GM23338 (cell line): ENCODE data around the gene SEC16B. TPM values are rescaled to one million over a fixed set of nuclear protein-coding genes. Genes with fewer than 3 reads are reported as not detected.

Source experiments
- ATAC-seq: fragments of 200-7000 bp; cut with Tn5 transposase; 3 replicates; pipeline ENCODE4 v1.9.1; 2020
- DNase-seq: peaks from one replicate; pipeline ENCODE4 v3.0.0-alpha.2; 2015; ENCODE audit warnings: low spot score
- H2AFZ ChIP-seq: fragments of 200-600 bp; sonication (generic); 2 replicates; pipeline ENCODE4 v1.8.0; 2016; ENCODE audit warnings: antibody characterized with exemption, mild to moderate bottlenecking, moderate library complexity
- H3F3A ChIP-seq: fragments of 200-600 bp; sonication (generic); replicated peaks from 2 replicates; pipeline ENCODE4 v1.8.0; 2017; ENCODE audit warnings: antibody characterized with exemption, mixed run types, low read depth
- H3K27ac ChIP-seq: fragments of 200-600 bp; sonication (generic); 2 replicates; pipeline ENCODE4 v1.6.1; 2016; ENCODE audit warnings: low read depth
- H3K27me3 ChIP-seq: fragments of 200-600 bp; sonication (generic); 2 replicates; pipeline ENCODE4 v1.8.0; 2016; ENCODE audit warnings: mild to moderate bottlenecking, mixed run types, moderate library complexity; ENCODE audit not compliant: insufficient read depth
- H3K36me3 ChIP-seq: fragments of 200-600 bp; sonication (generic); 2 replicates; pipeline ENCODE4 v1.8.0; 2016; ENCODE audit warnings: mild to moderate bottlenecking; ENCODE audit not compliant: insufficient read depth
- H3K4me1 ChIP-seq: fragments of 200-600 bp; sonication (generic); 2 replicates; pipeline ENCODE4 v1.8.0; 2016; ENCODE audit warnings: mild to moderate bottlenecking, moderate library complexity; ENCODE audit not compliant: insufficient read depth
- H3K4me2 ChIP-seq: fragments of 200-600 bp; sonication (generic); 2 replicates; pipeline ENCODE4 v1.7.1; 2017; ENCODE audit warnings: mixed run types
- H3K4me3 ChIP-seq: fragments of 200-600 bp; sonication (generic); 2 replicates; pipeline ENCODE4 v1.6.1; 2016; ENCODE audit warnings: mixed run types
- H3K79me2 ChIP-seq: fragments of 200-600 bp; sonication (generic); replicated peaks from 2 replicates; pipeline ENCODE4 v1.8.0; 2017; ENCODE audit warnings: mild to moderate bottlenecking; ENCODE audit not compliant: insufficient read depth
- H3K9me2 ChIP-seq: fragments of 200-600 bp; sonication (generic); 2 replicates; pipeline ENCODE4 v1.8.0; 2017; ENCODE audit not compliant: insufficient read depth
- H4K20me1 ChIP-seq: fragments of 200-600 bp; sonication (generic); replicated peaks from 2 replicates; pipeline ENCODE4 v1.8.0; 2017; ENCODE audit warnings: mild to moderate bottlenecking; ENCODE audit not compliant: insufficient read depth
- H3K27ac Mint-ChIP-seq: 2 replicates; pipeline ENCODE4 v1.8.0; 2020; ENCODE audit warnings: inconsistent platforms, mild to moderate bottlenecking, moderate library complexity, mixed read lengths
- H3K27me3 Mint-ChIP-seq: 3 replicates; pipeline ENCODE4 v1.8.0; 2022; ENCODE audit warnings: low read depth, mild to moderate bottlenecking, moderate library complexity, mixed read lengths, inconsistent platforms; ENCODE audit not compliant: insufficient read depth, poor library complexity
- H3K36me3 Mint-ChIP-seq: 3 replicates; pipeline ENCODE4 v1.8.0; 2021; ENCODE audit warnings: low read depth, mild to moderate bottlenecking, inconsistent platforms, moderate library complexity, mixed read lengths
- H3K4me1 Mint-ChIP-seq: 3 replicates; pipeline ENCODE4 v1.8.0; 2020; ENCODE audit warnings: mild to moderate bottlenecking, inconsistent platforms, mixed read lengths
- H3K4me3 Mint-ChIP-seq: 3 replicates; pipeline ENCODE4 v1.8.0; 2021; ENCODE audit warnings: moderate library complexity, mild to moderate bottlenecking, inconsistent platforms, mixed read lengths
- H3K9me3 Mint-ChIP-seq: 3 replicates; pipeline ENCODE4 v1.8.0; 2020; ENCODE audit warnings: moderate library complexity, mild to moderate bottlenecking, inconsistent platforms, mixed read lengths
- CREB1 ChIP-seq: fragments of 250-450 bp; sonication (Bioruptor Pico); IDR thresholded peaks from 2 replicates; pipeline ENCODE4 v1.5.0; 2020; ENCODE audit warnings: low read depth, mild to moderate bottlenecking, moderate library complexity
- EZH2 ChIP-seq: fragments of 200-600 bp; sonication (generic); IDR thresholded peaks from one replicate; pipeline ENCODE4 v1.8.0; 2017; ENCODE audit warnings: antibody characterized with exemption, mild to moderate bottlenecking, low read depth; ENCODE audit not compliant: unreplicated experiment
- EZH2phosphoT487 ChIP-seq: fragments of 200-600 bp; sonication (generic); IDR thresholded peaks from one replicate; pipeline ENCODE4 v1.8.1; 2018; ENCODE audit warnings: antibody characterized with exemption; ENCODE audit not compliant: unreplicated experiment
- JUNB ChIP-seq: IDR thresholded peaks from one replicate; pipeline ENCODE4 v1.6.1; 2016; ENCODE audit warnings: antibody characterized with exemption; ENCODE audit not compliant: unreplicated experiment
- NANOG ChIP-seq: IDR thresholded peaks from 2 replicates; pipeline ENCODE4 v1.6.1; 2016; ENCODE audit warnings: antibody characterized with exemption, borderline replicate concordance
- POLR2AphosphoS5 ChIP-seq: IDR thresholded peaks from 2 replicates; pipeline ENCODE4 v1.6.1; 2016; ENCODE audit warnings: antibody characterized with exemption, low read depth
- STAT1 ChIP-seq: IDR thresholded peaks from one replicate; pipeline ENCODE4 v1.6.1; 2016; ENCODE audit warnings: antibody characterized with exemption; ENCODE audit not compliant: unreplicated experiment
- ZNF114 ChIP-seq: fragments of 250-450 bp; sonication (Bioruptor Pico); IDR thresholded peaks from 2 replicates; pipeline ENCODE4 v1.5.0; 2020; ENCODE audit warnings: mild to moderate bottlenecking, moderate library complexity
- ZNF331 ChIP-seq: fragments of 250-450 bp; sonication (Bioruptor Pico); IDR thresholded peaks from 2 replicates; pipeline ENCODE4 v1.5.0; 2020; ENCODE audit warnings: low read depth, mild to moderate bottlenecking, moderate library complexity
- polyA plus RNA-seq: library from polyadenylated mRNA; unstranded; fragments of >200 nt; fragmentation: Nextera tagmentation; extraction: Ambion mirVana; gene quantifications from 2 replicates; pipeline ENCODE4 v1.2.1, GENCODE V29; 2016
- total RNA-seq: library from RNA; depleted of rRNA; stranded (reverse); fragments of >200 nt; shearing (Covaris generic); gene quantifications from 2 replicates; pipeline ENCODE4 v1.2.3, GENCODE V29; 2014
- TF ChIP-seq, protein P1 (sequence below), 2 experiments: fragments of 200-600 bp in 1 of 2; sonication (generic) in 1 of 2; conservative IDR thresholded peaks; 2 replicates each; pipeline versions ENCODE4 v1.5.1 to v1.6.1; 2016 to 2017; ENCODE audit warnings: antibody characterized with exemption in 2 of 2, low read depth in 2 of 2, mild to moderate bottlenecking in 2 of 2, moderate library complexity in 1 of 2
- TF ChIP-seq, protein P2 (sequence below): IDR thresholded peaks from 2 replicates; pipeline ENCODE4 v1.6.1; 2016; ENCODE audit warnings: antibody characterized with exemption
- TF ChIP-seq, protein P3 (sequence below): IDR thresholded peaks from one replicate; pipeline ENCODE4 v1.6.1; 2018; ENCODE audit warnings: antibody characterized with exemption; ENCODE audit not compliant: unreplicated experiment
- TF ChIP-seq, protein P4 (sequence below): fragments of 250-450 bp; sonication (Bioruptor Pico); IDR thresholded peaks from 2 replicates; pipeline ENCODE4 v1.5.0; 2020; ENCODE audit warnings: mild to moderate bottlenecking, moderate library complexity

SEC16B gene
- total and polyA plus RNA-seq, 2 experiments from 2014 or later, result 0.29 to 1.2 TPM

DNA sequence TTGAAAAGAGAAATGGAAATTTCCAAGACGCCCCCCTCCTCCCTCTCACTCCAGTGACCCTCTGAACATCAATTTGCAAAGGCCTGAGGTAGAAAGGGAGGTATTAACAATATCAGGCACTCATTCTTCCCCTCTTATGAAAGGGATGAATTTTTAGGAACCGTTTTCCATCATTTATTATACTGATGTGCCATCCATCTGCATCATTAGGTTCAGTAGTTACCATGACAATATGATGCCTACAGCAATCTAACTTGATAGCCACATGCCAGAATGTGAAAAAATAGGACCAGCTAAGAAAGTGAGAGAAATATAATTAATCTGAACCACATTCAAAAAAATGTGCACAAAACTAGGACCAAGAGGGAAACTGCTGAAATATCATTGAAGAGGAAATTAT lies 40.9 kb downstream of the SEC16B start:
- TF ChIP-seq JUNB, result no peak
- no peak for TF ChIP-seq EZH2
- TF ChIP-seq CREB1 (CRISPR knock-in tag), result no peak
- TF ChIP-seq, protein P1, sequence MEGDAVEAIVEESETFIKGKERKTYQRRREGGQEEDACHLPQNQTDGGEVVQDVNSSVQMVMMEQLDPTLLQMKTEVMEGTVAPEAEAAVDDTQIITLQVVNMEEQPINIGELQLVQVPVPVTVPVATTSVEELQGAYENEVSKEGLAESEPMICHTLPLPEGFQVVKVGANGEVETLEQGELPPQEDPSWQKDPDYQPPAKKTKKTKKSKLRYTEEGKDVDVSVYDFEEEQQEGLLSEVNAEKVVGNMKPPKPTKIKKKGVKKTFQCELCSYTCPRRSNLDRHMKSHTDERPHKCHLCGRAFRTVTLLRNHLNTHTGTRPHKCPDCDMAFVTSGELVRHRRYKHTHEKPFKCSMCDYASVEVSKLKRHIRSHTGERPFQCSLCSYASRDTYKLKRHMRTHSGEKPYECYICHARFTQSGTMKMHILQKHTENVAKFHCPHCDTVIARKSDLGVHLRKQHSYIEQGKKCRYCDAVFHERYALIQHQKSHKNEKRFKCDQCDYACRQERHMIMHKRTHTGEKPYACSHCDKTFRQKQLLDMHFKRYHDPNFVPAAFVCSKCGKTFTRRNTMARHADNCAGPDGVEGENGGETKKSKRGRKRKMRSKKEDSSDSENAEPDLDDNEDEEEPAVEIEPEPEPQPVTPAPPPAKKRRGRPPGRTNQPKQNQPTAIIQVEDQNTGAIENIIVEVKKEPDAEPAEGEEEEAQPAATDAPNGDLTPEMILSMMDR (conservative IDR thresholded peaks at IDR 0.05; ENCODE audit: low read depth in 2 of 2), result no peak
- TF ChIP-seq ZNF114 (CRISPR knock-in tag), result no peak
- no peak for TF ChIP-seq POLR2AphosphoS5
- no peak for TF ChIP-seq ZNF331 (CRISPR knock-in tag)
- TF ChIP-seq, protein P2, sequence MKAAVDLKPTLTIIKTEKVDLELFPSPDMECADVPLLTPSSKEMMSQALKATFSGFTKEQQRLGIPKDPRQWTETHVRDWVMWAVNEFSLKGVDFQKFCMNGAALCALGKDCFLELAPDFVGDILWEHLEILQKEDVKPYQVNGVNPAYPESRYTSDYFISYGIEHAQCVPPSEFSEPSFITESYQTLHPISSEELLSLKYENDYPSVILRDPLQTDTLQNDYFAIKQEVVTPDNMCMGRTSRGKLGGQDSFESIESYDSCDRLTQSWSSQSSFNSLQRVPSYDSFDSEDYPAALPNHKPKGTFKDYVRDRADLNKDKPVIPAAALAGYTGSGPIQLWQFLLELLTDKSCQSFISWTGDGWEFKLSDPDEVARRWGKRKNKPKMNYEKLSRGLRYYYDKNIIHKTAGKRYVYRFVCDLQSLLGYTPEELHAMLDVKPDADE, result no peak
- no peak for TF ChIP-seq NANOG
- no peak for TF ChIP-seq STAT1
- TF ChIP-seq, protein P3, sequence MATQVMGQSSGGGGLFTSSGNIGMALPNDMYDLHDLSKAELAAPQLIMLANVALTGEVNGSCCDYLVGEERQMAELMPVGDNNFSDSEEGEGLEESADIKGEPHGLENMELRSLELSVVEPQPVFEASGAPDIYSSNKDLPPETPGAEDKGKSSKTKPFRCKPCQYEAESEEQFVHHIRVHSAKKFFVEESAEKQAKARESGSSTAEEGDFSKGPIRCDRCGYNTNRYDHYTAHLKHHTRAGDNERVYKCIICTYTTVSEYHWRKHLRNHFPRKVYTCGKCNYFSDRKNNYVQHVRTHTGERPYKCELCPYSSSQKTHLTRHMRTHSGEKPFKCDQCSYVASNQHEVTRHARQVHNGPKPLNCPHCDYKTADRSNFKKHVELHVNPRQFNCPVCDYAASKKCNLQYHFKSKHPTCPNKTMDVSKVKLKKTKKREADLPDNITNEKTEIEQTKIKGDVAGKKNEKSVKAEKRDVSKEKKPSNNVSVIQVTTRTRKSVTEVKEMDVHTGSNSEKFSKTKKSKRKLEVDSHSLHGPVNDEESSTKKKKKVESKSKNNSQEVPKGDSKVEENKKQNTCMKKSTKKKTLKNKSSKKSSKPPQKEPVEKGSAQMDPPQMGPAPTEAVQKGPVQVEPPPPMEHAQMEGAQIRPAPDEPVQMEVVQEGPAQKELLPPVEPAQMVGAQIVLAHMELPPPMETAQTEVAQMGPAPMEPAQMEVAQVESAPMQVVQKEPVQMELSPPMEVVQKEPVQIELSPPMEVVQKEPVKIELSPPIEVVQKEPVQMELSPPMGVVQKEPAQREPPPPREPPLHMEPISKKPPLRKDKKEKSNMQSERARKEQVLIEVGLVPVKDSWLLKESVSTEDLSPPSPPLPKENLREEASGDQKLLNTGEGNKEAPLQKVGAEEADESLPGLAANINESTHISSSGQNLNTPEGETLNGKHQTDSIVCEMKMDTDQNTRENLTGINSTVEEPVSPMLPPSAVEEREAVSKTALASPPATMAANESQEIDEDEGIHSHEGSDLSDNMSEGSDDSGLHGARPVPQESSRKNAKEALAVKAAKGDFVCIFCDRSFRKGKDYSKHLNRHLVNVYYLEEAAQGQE, result no peak
- TF ChIP-seq, protein P4, sequence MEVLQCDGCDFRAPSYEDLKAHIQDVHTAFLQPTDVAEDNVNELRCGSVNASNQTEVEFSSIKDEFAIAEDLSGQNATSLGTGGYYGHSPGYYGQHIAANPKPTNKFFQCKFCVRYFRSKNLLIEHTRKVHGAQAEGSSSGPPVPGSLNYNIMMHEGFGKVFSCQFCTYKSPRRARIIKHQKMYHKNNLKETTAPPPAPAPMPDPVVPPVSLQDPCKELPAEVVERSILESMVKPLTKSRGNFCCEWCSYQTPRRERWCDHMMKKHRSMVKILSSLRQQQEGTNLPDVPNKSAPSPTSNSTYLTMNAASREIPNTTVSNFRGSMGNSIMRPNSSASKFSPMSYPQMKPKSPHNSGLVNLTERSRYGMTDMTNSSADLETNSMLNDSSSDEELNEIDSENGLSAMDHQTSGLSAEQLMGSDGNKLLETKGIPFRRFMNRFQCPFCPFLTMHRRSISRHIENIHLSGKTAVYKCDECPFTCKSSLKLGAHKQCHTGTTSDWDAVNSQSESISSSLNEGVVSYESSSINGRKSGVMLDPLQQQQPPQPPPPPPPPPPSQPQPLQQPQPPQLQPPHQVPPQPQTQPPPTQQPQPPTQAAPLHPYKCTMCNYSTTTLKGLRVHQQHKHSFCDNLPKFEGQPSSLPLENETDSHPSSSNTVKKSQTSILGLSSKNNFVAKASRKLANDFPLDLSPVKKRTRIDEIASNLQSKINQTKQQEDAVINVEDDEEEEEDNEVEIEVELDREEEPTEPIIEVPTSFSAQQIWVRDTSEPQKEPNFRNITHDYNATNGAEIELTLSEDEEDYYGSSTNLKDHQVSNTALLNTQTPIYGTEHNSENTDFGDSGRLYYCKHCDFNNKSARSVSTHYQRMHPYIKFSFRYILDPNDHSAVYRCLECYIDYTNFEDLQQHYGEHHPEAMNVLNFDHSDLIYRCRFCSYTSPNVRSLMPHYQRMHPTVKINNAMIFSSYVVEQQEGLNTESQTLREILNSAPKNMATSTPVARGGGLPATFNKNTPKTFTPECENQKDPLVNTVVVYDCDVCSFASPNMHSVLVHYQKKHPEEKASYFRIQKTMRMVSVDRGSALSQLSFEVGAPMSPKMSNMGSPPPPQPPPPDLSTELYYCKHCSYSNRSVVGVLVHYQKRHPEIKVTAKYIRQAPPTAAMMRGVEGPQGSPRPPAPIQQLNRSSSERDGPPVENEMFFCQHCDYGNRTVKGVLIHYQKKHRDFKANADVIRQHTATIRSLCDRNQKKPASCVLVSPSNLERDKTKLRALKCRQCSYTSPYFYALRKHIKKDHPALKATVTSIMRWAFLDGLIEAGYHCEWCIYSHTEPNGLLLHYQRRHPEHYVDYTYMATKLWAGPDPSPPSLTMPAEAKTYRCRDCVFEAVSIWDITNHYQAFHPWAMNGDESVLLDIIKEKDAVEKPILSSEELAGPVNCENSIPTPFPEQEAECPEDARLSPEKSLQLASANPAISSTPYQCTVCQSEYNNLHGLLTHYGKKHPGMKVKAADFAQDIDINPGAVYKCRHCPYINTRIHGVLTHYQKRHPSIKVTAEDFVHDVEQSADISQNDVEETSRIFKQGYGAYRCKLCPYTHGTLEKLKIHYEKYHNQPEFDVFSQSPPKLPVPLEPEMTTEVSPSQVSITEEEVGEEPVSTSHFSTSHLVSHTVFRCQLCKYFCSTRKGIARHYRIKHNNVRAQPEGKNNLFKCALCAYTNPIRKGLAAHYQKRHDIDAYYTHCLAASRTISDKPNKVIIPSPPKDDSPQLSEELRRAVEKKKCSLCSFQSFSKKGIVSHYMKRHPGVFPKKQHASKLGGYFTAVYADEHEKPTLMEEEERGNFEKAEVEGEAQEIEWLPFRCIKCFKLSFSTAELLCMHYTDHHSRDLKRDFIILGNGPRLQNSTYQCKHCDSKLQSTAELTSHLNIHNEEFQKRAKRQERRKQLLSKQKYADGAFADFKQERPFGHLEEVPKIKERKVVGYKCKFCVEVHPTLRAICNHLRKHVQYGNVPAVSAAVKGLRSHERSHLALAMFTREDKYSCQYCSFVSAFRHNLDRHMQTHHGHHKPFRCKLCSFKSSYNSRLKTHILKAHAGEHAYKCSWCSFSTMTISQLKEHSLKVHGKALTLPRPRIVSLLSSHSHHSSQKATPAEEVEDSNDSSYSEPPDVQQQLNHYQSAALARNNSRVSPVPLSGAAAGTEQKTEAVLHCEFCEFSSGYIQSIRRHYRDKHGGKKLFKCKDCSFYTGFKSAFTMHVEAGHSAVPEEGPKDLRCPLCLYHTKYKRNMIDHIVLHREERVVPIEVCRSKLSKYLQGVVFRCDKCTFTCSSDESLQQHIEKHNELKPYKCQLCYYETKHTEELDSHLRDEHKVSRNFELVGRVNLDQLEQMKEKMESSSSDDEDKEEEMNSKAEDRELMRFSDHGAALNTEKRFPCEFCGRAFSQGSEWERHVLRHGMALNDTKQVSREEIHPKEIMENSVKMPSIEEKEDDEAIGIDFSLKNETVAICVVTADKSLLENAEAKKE (CRISPR knock-in tag), result no peak
- no peak for TF ChIP-seq EZH2phosphoT487
- no peak for DNase-seq
- Histone ChIP-seq H4K20me1 (no peaks in the 10 kb centered on the region), H2AFZ (no peak overlapping the region), H3K4me2 (no peak overlapping the region), H3K4me1 (peaks cover 9% of the 10 kb centered on the region), H3K27ac (no peak overlapping the region), H3K9me2 (0 out of 2 replicates have a peak, but pooled peaks cover 6% of the 10 kb centered on the region), H3K36me3 (no peaks in the 10 kb centered on the region), H3K27me3 (no peaks in the 10 kb centered on the region), H3K4me3 (no peak overlapping the region), H3K79me2 (no peaks in the 10 kb centered on the region), H3F3A (no peaks in the 10 kb centered on the region)
- Mint-ChIP-seq H3K36me3 (no peaks in the 10 kb centered on the region), H3K4me1 (peaks cover 17% of the 10 kb centered on the region), H3K4me3 (no peak overlapping the region), H3K9me3 (no peaks in the 10 kb centered on the region), H3K27me3 (peaks cover 2% of the 10 kb centered on the region), H3K27ac (no peak overlapping the region)
- ATAC-seq, result no peak
